Lower leg skin (tissue), 4 donors: ENCODE measurements around the gene ZMYND11. TPM values are rescaled to one million over a fixed set of nuclear protein-coding genes. Genes with fewer than 3 reads are reported as not detected.
"Not testable (repeated sequence)": the region's sequence is repeated elsewhere in the genome, so short reads cannot be mapped to it uniquely, and the experiment has no call there.

Source experiments
- DNase-seq, 2 donors: peaks; one replicate each; pipeline ENCODE4 v3.0.0-alpha.2; 2019; ENCODE audit warnings: low spot score in 2 of 2
- H3K4me3 ChIP-seq: fragments of 200-600 bp; sonication (generic); 2 replicates; pipeline ENCODE4 v1.5.1; 2017; ENCODE audit warnings: mild to moderate bottlenecking, low read depth; ENCODE audit not compliant: poor library complexity, severe bottlenecking
- POLR2A ChIP-seq, 2 donors: fragments of 450-650 bp; IDR thresholded peaks; one replicate each; pipeline ENCODE4 v1.6.1; 2016 to 2017; ENCODE audit warnings: antibody characterized with exemption in 2 of 2, mild to moderate bottlenecking in 1 of 2, moderate library complexity in 1 of 2
- WGBS, 2 donors: methylation state at CpG; one replicate each; pipeline ENCODE4 v1.1.5; 2018; 5-methylcytosine and 5-hydroxymethylcytosine counted together
- intact Hi-C: fragments of 100-400 bp; cut with DNase I; formaldehyde crosslinking; loops from one replicate; pipeline ENCODE4 v1.15.0; 2023; ENCODE audit warnings: low total_unique reads
- total RNA-seq, 4 donors: library from RNA; depleted of rRNA; stranded (reverse); fragments of >200 nt; gene quantifications; one replicate each; pipeline ENCODE4 v1.1.0, GENCODE V29; 2016
- TF ChIP-seq, protein P1 (sequence below), 3 donors: fragments of 450-650 bp; IDR thresholded peaks; one replicate each; pipeline ENCODE4 v1.5.1; 2016; ENCODE audit warnings: antibody characterized with exemption in 3 of 3, mild to moderate bottlenecking in 3 of 3, moderate library complexity in 2 of 3

Gene ZMYND11
- total RNA-seq, 4 donors from 2014 or later, result 41.0 to 50.8 (median 47.7) TPM

DNA sequence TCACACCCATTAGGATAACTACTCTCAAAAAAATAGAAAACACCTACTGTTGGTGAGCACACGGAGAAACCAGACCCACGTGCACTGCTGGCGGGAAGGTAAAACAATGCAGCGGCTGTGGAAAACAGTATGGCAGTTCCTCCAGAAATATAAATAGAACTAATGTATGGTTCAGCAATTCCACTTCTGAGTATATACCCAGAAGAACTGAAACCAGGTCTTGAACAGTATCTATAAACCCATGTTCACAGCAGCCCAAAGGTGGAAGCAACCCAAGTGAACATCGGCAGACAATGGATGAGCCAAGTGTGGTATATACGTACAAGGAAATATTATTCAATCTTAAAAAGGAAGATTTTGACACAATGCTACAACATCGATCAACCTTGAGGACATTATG lies 164.7 kb downstream of the ZMYND11 start:
- H3K4me3 ChIP-seq, result no peak overlapping the region
- TF ChIP-seq, protein P1, sequence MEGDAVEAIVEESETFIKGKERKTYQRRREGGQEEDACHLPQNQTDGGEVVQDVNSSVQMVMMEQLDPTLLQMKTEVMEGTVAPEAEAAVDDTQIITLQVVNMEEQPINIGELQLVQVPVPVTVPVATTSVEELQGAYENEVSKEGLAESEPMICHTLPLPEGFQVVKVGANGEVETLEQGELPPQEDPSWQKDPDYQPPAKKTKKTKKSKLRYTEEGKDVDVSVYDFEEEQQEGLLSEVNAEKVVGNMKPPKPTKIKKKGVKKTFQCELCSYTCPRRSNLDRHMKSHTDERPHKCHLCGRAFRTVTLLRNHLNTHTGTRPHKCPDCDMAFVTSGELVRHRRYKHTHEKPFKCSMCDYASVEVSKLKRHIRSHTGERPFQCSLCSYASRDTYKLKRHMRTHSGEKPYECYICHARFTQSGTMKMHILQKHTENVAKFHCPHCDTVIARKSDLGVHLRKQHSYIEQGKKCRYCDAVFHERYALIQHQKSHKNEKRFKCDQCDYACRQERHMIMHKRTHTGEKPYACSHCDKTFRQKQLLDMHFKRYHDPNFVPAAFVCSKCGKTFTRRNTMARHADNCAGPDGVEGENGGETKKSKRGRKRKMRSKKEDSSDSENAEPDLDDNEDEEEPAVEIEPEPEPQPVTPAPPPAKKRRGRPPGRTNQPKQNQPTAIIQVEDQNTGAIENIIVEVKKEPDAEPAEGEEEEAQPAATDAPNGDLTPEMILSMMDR (IDR thresholded peaks at IDR 0.05), result no peak
- no peak for TF ChIP-seq POLR2A (IDR thresholded peaks at IDR 0.05)
- 97% methylated on average over 7 of the region's 7 CpGs for WGBS, 2 donors
- DNase-seq, result no peak
- intact Hi-C loops, result no loop called here

DNA sequence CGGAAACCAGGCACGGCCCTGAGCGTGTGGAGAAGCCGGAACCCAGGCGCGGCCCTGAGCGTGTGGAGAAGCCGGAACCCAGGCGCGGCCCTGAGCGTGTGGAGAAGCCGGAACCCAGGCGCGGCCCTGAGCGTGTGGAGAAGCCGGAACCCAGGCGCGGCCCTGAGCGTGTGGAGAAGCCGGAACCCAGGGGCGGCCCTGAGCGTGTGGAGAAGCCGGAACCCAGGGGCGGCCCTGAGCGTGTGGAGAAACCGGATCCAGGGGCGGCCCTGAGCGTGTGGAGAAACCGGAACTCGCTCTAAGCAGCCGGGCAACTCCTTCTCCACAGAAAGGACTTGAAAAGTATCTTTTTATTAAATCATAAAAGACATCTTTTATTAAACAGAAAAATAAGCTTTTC lies 165.3 kb downstream of the ZMYND11 start:
- intact Hi-C loops, DNase-seq, H3K4me3 ChIP-seq: not testable (repeated sequence)
- 96 to 98% methylated on average over 31 of the region's 31 CpGs for WGBS, 2 donors

DNA sequence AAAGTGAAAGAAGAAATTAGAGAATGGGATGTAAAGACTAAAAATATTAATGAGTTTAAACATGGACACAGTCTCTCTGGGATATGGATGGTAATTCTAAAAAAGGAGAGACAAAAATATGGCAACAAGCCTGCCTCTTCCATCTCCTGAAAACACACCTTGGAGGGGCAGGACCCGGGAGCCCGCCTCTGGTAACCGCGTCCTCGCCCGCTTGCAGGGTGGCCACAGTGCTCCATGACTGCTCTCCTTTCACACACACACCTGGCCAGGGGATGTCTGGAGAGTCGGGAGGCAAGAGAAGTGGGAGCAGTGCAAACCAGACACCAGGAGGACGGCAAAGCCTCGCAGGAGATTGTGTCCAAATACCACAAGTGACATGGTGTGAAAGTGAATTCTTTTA lies 166.3 kb downstream of the ZMYND11 start:
- intact Hi-C loops, result no loop called here
- no peak for DNase-seq
- H3K4me3 ChIP-seq, result no peak overlapping the region
- WGBS, 2 donors, result 96 to 98% methylated on average over 9 of the region's 9 CpGs
- TF ChIP-seq, protein P1 (IDR thresholded peaks at IDR 0.05), result no peak
- no peak for TF ChIP-seq POLR2A (IDR thresholded peaks at IDR 0.05)

Other genes starting within 250 kb of the ZMYND11 start
- gene TUBB8, start 86.2 kb upstream of the ZMYND11 start, total RNA-seq, result not detected